ENCODE results near the gene BMP2K.
"Not testable (repeated sequence)": the region's sequence is repeated elsewhere in the genome, so short reads cannot be mapped to it uniquely, and the experiment has no call there.

The BMP2K gene

DNA sequence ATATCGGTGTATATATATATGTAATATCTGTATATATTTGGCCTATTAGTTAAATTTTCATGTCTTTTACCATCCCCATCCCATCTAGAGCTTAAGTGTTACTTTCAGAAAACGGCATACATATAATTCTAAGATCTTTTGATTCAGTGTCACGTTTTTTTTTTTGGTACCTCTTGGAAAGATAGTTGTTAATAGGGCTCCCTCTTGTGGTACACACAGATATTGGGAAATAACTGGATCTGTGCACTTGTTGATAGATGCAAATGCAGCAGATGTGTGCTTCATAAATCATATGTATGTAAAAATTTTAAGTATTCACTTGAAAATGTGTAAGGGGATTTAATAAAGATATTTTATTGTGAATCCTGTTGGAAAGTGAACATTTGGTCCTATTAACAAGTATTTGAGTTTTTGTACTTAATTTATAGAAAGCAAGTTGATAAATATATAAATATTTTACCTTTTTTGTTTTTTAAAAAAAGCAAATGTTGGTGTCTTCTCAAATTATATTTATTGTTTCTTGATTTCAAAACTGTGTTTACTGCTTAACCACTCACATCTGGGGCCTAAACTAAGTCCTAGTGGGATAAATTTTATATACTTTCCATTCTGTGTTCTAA lies 88.4 kb downstream of the BMP2K start:
- no peak for DNase-seq (ENCODE audit: low read depth)

DNA sequence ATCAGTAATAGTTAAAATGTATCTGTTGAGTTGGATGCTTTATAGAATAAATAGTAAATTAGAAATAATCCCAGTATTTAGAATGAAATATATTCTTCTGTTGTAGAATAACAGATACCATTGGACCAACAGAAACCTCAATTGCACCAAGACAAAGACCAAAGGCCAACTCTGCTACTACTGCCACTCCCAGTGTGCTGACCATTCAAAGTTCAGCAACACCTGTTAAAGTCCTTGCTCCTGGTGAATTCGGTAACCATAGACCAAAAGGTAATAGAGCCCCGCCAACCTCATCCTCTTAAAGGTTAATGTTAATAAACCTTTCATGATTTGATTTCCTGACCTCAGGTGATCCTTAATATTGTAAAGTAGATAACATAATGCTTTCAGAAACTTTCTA lies 89.3 kb downstream of the BMP2K start:
- DNase-seq (ENCODE audit: low read depth) = no peak

DNA sequence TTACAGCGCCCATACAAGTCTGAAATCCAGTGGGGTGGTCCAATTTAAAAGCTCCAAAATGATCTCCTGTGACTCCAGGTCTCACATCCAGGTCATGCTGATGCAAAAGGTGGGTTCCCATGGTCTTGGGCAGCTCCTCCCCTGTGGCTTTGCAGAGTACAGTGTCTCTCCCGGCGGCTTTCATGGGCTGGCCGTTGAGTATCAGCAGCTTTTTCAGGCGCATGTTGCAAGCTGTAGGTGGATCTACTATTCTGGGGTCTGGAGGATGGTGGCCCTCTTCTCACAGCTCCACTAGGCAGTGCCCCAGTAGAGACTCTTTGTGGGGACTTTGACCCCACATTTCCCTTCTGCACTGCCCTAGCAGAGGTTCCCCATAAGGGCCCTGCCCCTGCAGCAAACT lies 92.6 kb downstream of the BMP2K start:
- not testable (repeated sequence) for DNase-seq (ENCODE audit: low read depth)

DNA sequence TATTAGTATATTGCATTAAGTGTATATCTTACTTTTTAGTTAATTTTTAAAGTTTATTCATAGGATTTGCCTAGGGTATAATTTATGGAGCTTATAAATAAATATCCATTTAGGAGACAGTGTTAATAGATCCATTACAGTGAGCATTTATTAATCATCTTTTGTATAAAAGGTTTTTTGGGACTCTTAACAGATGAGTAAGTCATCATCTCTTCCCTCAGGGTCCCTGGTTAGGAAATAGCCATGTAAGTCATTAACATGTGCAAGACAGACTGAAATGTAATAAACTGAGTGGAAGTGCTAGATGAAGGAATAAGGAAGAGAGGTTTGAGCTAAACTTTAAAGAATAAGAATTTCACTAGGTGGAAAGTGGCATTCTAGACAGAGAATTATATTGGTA lies 93.9 kb downstream of the BMP2K start:
- no peak for DNase-seq (ENCODE audit: low read depth)

DNA sequence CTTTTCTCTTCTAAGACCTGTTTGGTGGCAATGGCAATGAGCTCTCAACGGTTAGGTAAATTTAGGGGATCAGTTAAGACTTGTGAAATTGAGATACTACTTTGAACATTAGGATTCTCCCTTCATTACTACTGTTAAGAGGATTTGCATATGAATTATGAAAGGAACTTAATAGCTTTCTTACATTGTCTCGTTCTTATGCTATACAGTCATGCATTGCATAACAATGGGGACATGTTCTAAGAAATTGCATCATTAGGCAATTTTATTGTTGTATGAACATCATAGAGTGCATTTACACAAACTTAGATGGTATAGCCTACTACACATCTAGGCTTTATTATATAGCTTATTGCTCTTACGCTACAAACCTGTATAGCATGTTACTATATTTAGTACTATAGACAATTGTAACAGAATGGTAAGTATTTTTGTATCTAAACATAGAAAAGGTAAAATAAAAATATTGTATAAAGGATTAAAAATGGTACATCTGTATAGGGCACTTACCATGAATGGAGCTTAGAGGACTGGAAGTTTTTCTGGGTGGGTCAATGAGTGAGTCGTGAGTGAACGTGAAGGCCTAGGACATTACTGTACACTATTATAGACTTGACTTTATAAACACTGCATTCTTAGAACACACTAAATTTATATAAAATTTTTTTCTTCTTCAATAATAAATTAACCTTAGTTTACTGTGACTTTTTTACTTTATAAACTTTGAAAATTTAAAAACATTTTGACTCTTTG lies 100.6 kb downstream of the BMP2K start:
- no peak for DNase-seq (ENCODE audit: low read depth)

DNA sequence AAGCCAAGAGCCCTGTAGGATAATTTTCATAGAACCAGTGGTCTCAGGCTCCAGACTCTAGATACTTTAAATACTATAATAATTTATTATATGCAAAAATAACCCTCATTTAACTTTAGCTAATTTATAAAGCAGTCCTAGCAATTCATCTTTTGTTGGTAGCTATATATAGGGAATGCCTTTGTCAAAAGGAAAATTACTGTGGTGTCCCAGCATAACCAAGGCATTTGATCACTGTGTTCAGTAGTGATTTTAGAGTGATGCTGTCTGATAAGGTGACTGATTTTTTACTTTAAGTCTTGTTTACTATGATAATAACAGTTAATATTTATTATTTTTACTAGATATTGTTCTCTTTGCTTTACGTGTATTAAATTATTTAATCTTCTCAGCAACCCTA lies 101.9 kb downstream of the BMP2K start:
- no peak for DNase-seq (ENCODE audit: low read depth)

DNA sequence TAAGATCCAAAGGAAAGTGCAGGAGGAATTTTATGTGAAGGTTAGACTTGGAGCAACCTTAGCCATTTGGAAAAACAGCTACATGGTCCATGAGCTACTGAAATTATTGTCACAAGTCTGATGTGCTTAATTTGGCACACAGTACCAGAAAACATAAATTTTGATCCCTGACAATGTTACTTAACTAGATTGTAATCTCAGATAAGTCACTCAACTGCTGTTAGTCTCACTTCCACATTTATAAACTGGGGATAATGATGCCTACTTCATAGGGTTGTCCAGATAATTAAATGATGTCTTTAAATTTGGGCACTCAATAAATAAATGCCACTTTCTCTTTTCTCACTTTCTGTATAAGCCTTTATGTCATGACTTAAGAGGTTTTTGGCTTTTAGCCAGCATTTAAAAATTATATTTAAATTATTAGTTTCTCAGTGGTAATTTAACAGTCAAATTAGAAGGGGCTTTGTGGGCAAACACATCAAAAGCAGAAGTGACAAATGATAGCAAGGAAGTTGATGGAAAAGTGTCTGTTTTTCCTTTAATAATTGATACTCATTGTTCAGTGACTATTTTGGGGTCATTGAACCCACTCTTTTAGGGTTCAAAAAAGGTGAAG lies 104.8 kb downstream of the BMP2K start:
- DNase-seq (ENCODE audit: low read depth) = no peak

DNA sequence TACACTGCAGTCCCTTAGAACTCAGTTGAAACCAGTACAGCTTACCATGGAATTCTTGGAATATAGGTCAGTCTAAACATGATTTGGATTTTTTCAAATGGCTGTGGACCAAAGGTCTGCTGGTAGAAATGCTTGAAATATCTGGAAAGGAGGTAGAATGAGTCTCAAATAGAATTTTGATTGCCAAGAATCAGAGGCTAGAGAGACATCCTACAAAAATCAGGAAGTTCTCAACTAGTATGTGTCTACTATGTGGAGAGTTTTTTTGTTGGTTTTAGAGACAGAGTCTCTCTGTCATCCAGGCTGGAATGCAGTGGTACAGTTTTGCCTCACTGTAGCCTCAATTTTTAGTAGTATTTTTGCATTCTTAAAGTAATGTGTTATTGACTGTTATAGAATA lies 109.4 kb downstream of the BMP2K start:
- no peak for DNase-seq (ENCODE audit: low read depth)

DNA sequence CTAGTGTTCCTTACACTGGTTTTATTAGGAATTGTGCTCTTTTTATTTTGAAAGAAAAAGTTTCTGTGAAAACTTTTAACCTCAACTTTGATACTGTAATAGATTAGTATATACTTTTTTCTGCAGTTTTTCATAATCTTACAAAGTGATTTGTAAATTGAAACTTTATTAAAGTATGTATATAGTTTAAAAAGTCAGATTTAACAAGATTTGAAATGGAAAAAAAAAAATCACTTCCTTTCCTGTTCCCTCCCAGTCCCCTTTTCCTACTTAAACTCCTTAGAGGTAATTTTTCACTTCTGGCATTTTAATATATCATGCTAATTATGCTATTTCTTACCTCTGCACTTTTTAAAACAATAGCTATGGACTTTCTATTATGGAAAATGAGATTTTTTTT lies 113.8 kb downstream of the BMP2K start:
- no peak for DNase-seq (ENCODE audit: low read depth)

DNA sequence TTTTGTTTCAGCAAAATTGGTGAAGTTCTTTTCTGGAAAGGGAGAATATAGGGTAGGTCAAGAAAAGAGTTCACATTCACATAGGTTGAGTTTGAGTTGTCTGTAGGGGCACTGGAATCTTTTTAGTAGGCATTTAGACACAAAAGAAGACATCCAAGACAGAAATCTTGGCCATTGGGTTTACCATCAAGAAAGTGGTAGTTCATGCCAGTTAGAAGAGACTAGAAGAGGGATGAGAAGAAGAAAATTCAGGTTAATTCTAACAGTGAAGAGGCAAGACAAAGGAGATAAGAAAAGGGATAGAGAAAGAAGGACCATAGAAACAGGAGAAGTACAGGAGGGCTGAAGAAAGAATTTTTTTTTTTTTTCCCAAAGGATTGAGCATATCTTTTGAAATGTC lies 123.2 kb downstream of the BMP2K start:
- DNase-seq (ENCODE audit: low read depth) = no peak

DNA sequence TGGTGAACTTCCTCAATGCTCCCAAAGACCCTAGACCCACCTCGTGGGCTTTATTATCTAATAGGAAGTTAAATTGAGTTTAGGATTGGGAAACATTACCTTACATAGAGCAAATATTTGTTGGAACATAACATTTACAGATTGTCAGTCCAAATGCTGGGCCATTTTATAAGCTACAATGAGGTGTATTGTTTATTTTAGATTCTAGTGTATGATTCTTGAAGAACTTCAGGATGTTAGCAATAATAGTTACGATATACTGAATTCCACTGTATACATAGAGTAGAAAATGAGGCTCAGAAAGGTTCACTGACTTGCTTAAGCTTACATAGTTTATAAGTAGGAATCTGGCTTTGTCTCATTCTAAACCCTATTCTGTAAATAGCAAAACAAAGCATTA lies 125.7 kb downstream of the BMP2K start:
- DNase-seq (ENCODE audit: low read depth) = no peak

DNA sequence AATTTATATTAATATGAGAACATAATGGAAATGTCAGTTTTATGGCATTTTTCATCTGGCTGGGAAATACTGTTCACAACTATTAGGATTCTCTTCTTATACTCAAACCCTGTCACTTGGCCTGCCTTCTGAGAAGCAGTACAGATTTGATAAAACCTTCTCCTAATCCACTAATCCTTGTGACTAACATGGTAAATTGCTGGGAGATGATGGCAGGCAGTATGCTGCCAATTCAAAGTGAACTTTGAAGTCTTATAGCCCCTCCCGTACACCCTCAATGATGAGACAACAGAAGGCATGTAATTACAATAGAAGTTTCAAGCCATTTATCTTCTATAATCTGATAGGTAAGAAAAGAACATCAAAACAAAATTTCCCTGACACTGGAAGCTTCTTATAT lies 126.1 kb downstream of the BMP2K start:
- DNase-seq (ENCODE audit: low read depth) = no peak

DNA sequence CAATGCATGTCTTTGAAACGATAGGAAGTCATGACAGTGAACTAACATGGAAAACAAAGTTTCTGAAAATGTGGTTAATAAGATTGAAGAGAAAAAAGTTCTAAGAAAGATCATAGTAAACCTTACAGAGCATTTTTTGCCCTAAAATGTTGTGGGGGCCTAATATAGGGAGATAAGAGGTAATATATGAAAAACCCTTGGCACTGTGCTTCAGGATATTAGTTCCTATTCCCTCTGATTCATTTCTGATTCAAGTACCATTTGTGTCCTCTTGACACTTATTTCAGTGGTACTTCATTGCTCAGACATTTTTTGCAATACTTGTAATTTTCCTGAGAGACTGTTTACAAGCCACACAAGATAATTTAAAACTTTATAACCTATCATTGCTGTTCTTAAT lies 128.0 kb downstream of the BMP2K start:
- DNase-seq (ENCODE audit: low read depth) = no peak

DNA sequence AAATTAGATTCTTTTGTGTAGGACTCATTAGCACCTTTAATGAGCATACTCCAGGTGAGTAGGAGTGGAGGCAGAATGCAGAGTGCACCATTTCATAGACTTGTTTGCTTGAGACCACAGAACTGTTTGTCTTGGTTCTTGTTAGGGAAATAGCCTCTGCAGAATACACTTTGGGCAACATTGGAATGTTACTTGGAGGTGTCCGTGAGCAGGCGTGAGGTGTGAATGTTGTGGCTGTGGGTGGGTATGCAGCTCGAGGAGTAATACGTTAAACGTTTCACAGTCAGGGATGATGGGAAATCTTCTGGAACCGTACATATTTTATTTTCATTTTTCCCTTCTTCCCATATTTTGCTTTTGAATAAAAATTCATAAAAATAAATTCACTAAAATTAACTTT lies 131.5 kb downstream of the BMP2K start:
- no peak for DNase-seq (ENCODE audit: low read depth)

DNA sequence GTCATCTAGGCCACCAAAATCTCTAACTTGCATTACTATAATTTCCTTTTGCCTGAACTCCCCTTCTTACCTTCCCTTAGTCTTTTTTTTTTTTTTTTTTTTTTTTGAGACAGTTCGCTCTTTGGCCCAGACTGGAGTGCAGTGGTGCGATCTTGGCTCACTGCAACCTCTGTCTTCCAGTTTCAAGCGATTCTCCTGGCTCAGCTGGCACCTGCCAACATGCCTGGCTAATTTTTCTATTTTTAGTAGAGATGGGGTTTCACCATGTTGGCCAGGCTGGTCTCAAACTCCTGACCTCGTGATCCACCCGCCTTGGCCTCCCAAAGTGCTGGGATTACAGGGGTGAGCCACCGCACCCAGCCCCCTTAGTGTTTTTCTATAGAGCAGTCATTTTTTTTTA lies 132.8 kb downstream of the BMP2K start:
- DNase-seq (ENCODE audit: low read depth) = not testable (repeated sequence)

DNA sequence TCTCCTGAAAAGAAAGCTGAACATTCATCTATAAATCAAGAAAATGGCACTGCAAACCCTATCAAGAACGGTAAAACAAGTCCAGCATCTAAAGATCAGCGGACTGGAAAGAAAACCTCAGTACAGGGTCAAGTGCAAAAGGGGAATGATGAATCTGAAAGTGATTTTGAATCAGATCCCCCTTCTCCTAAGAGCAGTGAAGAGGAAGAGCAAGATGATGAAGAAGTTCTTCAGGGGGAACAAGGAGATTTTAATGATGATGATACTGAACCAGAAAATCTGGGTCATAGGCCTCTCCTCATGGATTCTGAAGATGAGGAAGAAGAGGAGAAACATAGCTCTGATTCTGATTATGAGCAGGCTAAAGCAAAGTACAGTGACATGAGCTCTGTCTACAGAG lies 134.5 kb downstream of the BMP2K start:
- no peak for DNase-seq (ENCODE audit: low read depth)

DNA sequence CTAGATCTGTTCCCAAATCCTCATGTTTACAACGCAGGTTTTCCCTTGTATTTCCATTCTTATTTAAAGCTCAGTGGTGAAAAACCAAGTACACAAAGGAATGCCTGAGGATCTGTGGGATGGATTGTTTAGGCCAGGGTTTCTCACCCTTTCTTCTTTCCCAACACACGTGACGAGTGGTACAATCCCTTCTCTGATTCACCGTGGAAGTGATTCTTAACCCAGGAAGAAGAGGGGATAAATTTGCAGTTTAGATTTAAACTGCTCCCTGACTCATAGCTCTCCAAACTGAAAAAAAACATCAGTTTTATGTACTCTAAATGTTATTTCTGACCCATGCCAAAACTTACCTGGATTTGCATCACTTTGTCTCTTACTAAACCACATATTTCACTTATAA lies 146.1 kb downstream of the BMP2K start:
- DNase-seq (ENCODE audit: low read depth) = no peak

DNA sequence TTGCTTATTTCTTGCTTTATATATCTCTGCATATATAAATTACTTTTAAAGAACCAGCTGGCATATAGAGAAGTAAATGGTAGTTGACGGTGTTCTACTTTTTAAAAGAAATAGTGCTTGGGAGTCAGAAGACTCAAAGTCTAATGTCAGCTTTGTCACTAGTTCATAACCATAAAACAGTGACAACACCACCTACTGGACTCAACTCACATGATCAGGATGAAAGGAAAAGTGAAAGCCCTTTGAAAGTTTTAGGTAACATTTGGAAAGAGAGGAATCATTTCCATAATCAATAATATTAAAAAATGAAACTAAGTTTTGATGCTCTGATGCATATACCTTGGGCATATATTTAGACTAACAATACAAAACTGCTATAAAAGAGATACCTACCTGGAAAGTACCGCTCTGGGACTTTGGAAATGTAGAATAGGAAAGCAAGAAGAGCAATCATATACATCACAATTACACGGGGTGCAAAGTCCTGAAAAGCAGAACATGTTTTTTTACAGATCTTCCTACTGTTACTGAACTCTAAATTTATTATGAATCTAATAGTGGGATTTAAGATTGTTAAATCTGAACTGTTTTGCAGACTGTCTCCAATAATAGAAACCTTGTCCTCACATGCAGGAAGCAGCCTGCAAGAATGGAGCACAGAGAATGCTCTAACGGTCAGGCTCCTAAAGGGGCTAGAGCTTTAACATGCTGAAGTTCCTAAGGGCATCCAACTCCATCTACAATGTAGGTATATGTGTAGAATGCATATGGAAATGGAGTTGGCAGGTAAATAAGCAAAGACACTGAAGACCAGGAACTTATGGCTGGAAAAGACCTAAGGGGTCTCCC lies 147.5 kb downstream of the BMP2K start:
- no peak for DNase-seq (ENCODE audit: low read depth)

DNA sequence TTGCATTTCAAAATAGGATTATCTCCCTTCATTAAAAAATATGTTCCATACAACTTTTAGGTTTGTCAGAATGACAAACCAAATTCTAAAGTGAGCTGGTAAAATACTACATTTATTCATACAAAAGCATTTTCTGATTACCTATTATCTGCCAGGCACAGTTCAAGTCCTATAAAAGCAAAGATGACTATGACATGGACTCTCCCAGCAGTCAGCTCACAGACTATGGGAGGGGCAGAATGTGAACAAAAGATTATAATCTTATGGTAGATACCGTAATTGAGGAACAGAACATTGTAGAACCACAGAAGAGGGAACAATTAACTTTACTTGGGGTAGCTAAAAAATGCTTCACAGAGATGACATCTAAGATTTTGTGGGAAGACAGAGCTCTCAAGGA lies 150.7 kb downstream of the BMP2K start:
- no peak for DNase-seq (ENCODE audit: low read depth)

DNA sequence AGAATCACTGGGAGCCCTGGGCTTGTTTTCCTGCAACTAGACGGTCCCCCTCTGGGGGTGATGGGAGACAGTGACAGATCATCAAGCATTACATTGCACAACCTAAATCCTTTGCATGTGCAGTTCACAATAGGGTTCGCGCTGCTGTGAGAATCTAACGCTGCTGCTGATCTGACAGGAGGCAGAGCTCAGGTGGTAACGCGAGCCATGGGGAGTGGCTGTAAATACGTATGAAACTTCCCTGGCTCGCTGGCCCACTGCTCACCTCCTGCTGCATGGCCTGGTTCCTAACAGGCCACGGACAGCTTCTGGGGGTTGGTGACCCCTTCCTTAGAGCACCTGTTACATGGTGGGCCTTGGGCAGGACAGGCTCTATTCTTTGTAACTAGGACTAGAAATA lies 152.7 kb downstream of the BMP2K start:
- no peak for DNase-seq (ENCODE audit: low read depth)

DNA sequence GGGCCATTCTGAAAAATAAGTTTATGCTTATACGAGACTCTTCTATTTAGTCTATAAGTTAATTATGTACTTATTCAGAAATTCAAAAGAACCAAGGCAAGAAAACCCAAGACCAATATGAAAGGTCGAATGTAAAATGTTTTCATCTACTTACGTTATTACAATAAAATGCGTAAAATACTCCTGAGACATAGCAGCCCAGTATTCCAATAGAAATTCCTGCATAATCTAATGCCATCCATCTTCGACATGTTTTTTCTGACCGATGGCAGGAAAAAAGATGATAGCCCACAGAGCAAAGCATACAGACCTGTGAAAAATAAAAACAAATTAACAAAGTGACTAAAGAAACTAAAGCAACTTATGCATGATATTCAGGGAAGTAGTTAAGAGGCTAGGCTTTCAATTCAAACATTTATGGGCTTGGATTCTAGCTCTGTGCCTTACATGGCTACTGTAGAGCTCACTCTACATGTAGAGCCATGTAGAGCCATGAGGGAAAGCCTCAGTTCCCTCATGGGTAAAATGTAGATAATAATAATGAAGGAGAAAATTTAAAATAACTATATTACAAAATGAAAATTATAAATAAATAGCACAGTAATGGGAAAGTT lies 154.0 kb downstream of the BMP2K start:
- no peak for DNase-seq (ENCODE audit: low read depth)

DNA sequence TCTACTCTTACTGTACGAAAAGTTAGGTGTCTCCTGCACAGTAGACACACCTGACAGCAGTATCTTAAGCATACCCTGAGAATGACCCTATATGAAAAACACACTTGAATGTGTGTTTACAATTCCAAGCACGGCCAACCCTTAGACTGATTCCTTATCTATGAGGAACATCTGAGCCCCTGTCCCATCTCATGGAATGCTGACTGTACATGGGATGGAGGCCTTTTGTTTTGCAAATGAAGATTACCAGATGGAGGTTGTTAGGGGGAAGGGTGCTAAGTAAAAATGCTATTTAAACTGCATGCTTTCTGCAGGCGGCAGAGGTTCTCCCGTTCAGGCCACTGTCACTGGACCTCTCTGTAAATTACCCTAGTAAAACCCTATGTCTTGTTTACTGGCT lies 160.8 kb downstream of the BMP2K start:
- no peak for DNase-seq (ENCODE audit: low read depth)

All from T follicular helper cell (primary cell).